PC-9 (cell line): Measurements from ENCODE around the gene EPHB4. TPM values are rescaled to one million over a fixed set of nuclear protein-coding genes. Genes with fewer than 3 reads are reported as not detected.

Source experiments
- BruUV-seq: library from RNA; stranded (reverse); fragments of 400-500 nt; replicated peaks from 2 replicates; lab custom pipeline; 2021; lab: Mats Ljungman, UMichigan
- CTCF ChIA-PET: fragments of 300-600 bp; sonication (Branson Sonifier 250); formaldehyde crosslinking; loops from one replicate; lab custom pipeline; 2022; ENCODE audit warnings: antibody characterized with exemption; lab: Charles Lee
- POLR2A ChIA-PET: fragments of 300-600 bp; sonication (Branson Sonifier 250); formaldehyde crosslinking; loops from one replicate; lab custom pipeline; 2022; ENCODE audit warnings: antibody characterized with exemption; ENCODE audit not compliant: unreplicated experiment; lab: Charles Lee
- DNase-seq, 2 experiments: peaks; one replicate each; pipeline versions ENCODE4 v3.0.0 to v3.0.0-alpha.2; 2015 to 2022; ENCODE audit warnings: mixed read lengths in 1 of 2
- H2AFZ ChIP-seq: fragments of 200-600 bp; sonication (generic); 2 replicates; pipeline ENCODE4 v1.8.1; 2017; ENCODE audit warnings: antibody characterized with exemption
- H3F3A ChIP-seq: fragments of 200-600 bp; sonication (generic); 2 replicates; pipeline ENCODE4 v1.8.1; 2017; ENCODE audit warnings: antibody characterized with exemption, mild to moderate bottlenecking, low read depth; ENCODE audit not compliant: insufficient read depth
- H3K27ac ChIP-seq: fragments of 200-600 bp; sonication (generic); 2 replicates; pipeline ENCODE4 v1.6.1; 2016; ENCODE audit warnings: mixed run types
- H3K27me3 ChIP-seq: fragments of 200-600 bp; sonication (generic); 2 replicates; pipeline ENCODE4 v1.6.1; 2016; ENCODE audit warnings: low read depth, mixed run types; ENCODE audit not compliant: insufficient read depth
- H3K36me3 ChIP-seq: fragments of 200-600 bp; sonication (generic); 2 replicates; pipeline ENCODE4 v1.6.1; 2016; ENCODE audit warnings: low read depth, mixed run types
- H3K4me1 ChIP-seq: fragments of 200-600 bp; sonication (generic); replicated peaks from 2 replicates; pipeline ENCODE4 v1.6.1; 2016; ENCODE audit warnings: mixed run types; ENCODE audit not compliant: insufficient read depth
- H3K4me2 ChIP-seq: fragments of 200-600 bp; sonication (generic); 2 replicates; pipeline ENCODE4 v1.6.1; 2017; ENCODE audit warnings: mixed run types
- H3K4me3 ChIP-seq: fragments of 200-600 bp; sonication (generic); 2 replicates; pipeline ENCODE4 v1.6.1; 2016; ENCODE audit warnings: mixed run types
- H3K79me2 ChIP-seq: fragments of 200-600 bp; sonication (generic); 2 replicates; pipeline ENCODE4 v1.6.1; 2017; ENCODE audit warnings: low read depth, mixed run types
- H3K9me2 ChIP-seq: fragments of 200-600 bp; sonication (generic); 2 replicates; pipeline ENCODE4 v1.8.1; 2017; ENCODE audit warnings: mild to moderate bottlenecking; ENCODE audit not compliant: insufficient read depth
- H3K9me3 ChIP-seq: fragments of 200-600 bp; sonication (generic); 2 replicates; pipeline ENCODE4 v1.8.1; 2016; ENCODE audit warnings: low read depth; ENCODE audit not compliant: insufficient read depth
- H4K20me1 ChIP-seq: fragments of 200-600 bp; sonication (generic); 2 replicates; pipeline ENCODE4 v1.8.1; 2017; ENCODE audit not compliant: insufficient read depth
- EZH2 ChIP-seq: fragments of 200-600 bp; sonication (generic); IDR thresholded peaks from 2 replicates; pipeline ENCODE4 v1.8.0; 2017; ENCODE audit warnings: antibody characterized with exemption, low read depth
- intact Hi-C: fragments of 100-400 bp; cut with micrococcal nuclease; formaldehyde crosslinking; loops from one replicate; pipeline ENCODE4 v1.10.0; 2022; ENCODE audit not compliant: unreplicated experiment
- total RNA-seq: library from RNA; stranded (reverse); gene quantifications from 2 replicates; pipeline ENCODE4 v1.2.3, GENCODE V29; 2021
- TF ChIP-seq, protein P1 (sequence below): fragments of 200-600 bp; sonication (generic); conservative IDR thresholded peaks from 2 replicates; pipeline ENCODE4 v1.6.1; 2017; ENCODE audit warnings: mixed run types, antibody characterized with exemption, mild to moderate bottlenecking, moderate library complexity

EPHB4 gene
- total RNA-seq, 1 experiment from 2014 or later: 79.4 TPM

DNA sequence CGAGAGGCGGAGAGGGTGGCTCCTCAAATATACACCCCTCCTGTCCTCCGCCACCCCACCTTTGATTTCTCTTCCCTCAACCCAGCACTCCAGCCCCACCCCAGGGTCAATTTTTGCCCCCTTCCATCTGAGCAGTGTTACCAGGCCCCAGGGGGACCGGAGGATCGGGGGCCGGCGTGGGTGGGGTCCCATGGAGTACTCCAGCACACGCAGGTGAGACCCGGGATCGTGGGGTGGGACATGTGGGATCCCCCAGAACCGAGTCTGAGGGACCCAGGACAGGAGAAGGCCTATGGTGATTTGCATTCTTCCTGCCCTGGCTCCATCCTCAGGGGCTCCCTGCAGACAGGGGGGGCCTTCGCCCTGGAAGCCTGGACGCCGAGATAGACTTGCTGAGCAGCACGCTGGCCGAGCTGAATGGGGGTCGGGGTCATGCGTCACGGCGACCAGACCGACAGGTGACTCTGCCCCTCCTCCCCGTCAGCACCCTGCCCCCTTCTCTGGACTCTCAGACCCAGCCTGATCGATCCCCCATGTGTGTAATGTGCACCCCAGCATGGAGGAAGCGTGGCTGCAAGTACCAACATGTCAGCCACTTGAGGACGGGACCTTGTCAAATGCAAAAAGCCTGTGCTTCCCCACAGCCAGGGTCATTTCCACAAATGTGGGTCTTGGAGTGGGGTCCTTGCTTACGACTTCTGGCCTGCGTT is 40.6 kb upstream of the EPHB4 start:
- ChIA-PET POLR2A (no interaction called here), CTCF (no interaction called here)
- H3K4me1 ChIP-seq: peaks cover 18% of the 10 kb centered on the region
- no peaks in the 10 kb centered on the region for H4K20me1 ChIP-seq
- peaks cover 23% of the 10 kb centered on the region for H3K79me2 ChIP-seq
- no peaks in the 10 kb centered on the region for H3K27me3 ChIP-seq
- no peaks in the 10 kb centered on the region for H3K36me3 ChIP-seq
- TF ChIP-seq EZH2: no peak
- TF ChIP-seq, protein P1, sequence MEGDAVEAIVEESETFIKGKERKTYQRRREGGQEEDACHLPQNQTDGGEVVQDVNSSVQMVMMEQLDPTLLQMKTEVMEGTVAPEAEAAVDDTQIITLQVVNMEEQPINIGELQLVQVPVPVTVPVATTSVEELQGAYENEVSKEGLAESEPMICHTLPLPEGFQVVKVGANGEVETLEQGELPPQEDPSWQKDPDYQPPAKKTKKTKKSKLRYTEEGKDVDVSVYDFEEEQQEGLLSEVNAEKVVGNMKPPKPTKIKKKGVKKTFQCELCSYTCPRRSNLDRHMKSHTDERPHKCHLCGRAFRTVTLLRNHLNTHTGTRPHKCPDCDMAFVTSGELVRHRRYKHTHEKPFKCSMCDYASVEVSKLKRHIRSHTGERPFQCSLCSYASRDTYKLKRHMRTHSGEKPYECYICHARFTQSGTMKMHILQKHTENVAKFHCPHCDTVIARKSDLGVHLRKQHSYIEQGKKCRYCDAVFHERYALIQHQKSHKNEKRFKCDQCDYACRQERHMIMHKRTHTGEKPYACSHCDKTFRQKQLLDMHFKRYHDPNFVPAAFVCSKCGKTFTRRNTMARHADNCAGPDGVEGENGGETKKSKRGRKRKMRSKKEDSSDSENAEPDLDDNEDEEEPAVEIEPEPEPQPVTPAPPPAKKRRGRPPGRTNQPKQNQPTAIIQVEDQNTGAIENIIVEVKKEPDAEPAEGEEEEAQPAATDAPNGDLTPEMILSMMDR: no peak
- peak overlapping the region; percentile 68 for H3K27ac ChIP-seq
- peak overlapping the region; percentile 95 for H3K4me2 ChIP-seq
- intact Hi-C loops: loop anchor here (1.0 to 5.0 kb wide), 4 partner anchors 21 to 439 kb away; partner anchors contain the start of genes EPHB4, MEPCE, POP7 and UFSP1
- no TSS peak for BruUV-seq
- H3K9me3 ChIP-seq: no peaks in the 10 kb centered on the region
- no peak for DNase-seq
- no peaks in the 10 kb centered on the region for H3K9me2 ChIP-seq
- peak overlapping the region; percentile 99 for H3K4me3 ChIP-seq
- H2AFZ ChIP-seq: peak overlapping the region; percentile 97
- H3F3A ChIP-seq: peaks cover 30% of the 10 kb centered on the region

DNA sequence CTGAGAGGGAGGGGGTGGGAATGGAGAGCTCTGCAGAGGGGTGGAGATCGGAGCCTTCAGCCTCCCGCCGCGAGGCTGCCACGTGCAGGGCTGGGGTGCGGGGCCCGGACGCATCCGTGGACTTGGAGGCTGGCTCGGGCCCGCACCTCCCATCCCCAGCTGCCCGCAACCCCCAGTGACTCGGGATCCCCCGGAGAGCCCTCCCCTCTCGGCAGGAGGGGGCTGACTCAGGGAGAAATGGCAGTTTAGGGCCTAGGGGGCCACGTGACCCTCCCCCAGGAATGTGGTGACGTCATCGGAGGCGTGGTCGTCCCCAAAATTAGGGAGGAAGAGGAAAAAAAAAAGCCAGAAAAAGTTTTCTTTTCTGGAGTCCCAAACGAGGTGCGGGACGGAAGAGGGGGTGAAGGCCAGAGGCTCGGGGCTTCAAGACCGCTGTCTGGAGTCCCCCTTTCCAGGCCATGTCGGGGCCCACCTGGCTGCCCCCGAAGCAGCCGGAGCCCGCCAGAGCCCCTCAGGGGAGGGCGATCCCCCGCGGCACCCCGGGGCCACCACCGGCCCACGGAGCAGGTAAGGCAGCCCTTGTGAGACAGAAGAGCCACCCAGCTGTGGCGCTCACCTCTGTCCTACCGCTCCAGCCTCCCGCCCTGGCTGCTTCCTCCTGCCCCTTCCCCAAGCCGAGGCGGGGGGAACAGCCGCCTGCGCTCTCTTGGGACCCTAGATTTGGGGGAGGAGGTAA is 39.9 kb upstream of the EPHB4 start, which contains the start of gene TRIP6:
TRIP6 (plus strand) TSS at position 348 of the 736 bp plus-strand sequence; CDS start at position 459, 111 bp downstream.
- Histone ChIP-seq H4K20me1 (no peaks in the 10 kb centered on the region), H3K36me3 (no peaks in the 10 kb centered on the region), H3K4me2 (peak within 1 kb of the TSS; percentile 95), H3K9me2 (no peaks in the 10 kb centered on the region), H3K4me1 (peaks cover 18% of the 10 kb centered on the region), H3K27me3 (no peaks in the 10 kb centered on the region), H3K27ac (peak within 1 kb of the TSS; percentile 68), H3K79me2 (peaks cover 23% of the 10 kb centered on the region), H2AFZ (peak within 1 kb of the TSS; percentile 97), H3K9me3 (no peaks in the 10 kb centered on the region), H3K4me3 (peak within 1 kb of the TSS; percentile 99), H3F3A (peaks cover 23% of the 10 kb centered on the region)
- ChIA-PET CTCF (no interaction called here), POLR2A (interaction anchor here (0.6 kb wide), 1 partner anchor 438 kb away, joined by 3 read pairs; no protein-coding TSS in a partner anchor)
- intact Hi-C loops: loop anchor here (1.0 to 5.0 kb wide), 4 partner anchors 22 to 438 kb away; partner anchors contain the start of genes EPHB4, MEPCE, POP7 and UFSP1
- TF ChIP-seq, protein P1: no peak
- TF ChIP-seq EZH2: no peak
- BruUV-seq: TSS peak; percentile 56
- peak; percentile 80 to 92 for DNase-seq

DNA sequence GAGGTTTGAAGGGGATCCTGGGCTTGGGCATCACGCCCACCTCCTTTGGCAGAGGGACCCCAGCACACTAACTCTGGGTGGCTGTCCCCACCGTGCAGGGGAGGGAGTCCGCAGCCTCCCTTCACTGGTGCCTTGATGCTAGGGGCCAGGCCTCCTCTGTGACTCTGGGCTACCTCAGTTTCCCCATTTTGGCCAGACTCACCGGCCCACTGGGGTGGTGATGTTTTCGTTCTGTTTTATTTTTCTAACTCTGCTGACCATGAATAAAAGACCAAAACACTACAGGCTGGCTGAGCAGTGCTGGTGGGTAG is 39.4 kb upstream of the EPHB4 start:
- Histone ChIP-seq H3K36me3 (no peaks in the 10 kb centered on the region), H3K27ac (peak overlapping the region; percentile 68), H3K4me1 (peaks cover 18% of the 10 kb centered on the region), H3K4me3 (peak overlapping the region; percentile 99; the same call in 1 of the 2 replicates), H3K79me2 (peaks cover 23% of the 10 kb centered on the region), H3K27me3 (no peaks in the 10 kb centered on the region), H3F3A (peaks cover 23% of the 10 kb centered on the region), H3K4me2 (peak overlapping the region; percentile 95), H4K20me1 (no peaks in the 10 kb centered on the region), H2AFZ (peak overlapping the region; percentile 97), H3K9me3 (no peaks in the 10 kb centered on the region), H3K9me2 (no peaks in the 10 kb centered on the region)
- TF ChIP-seq EZH2: no peak
- TF ChIP-seq, protein P1: no peak
- no peak for DNase-seq
- TSS peak; percentile 54 for BruUV-seq
- intact Hi-C loops: loop anchor here (1.0 to 5.0 kb wide), 4 partner anchors 23 to 438 kb away; partner anchors contain the start of genes EPHB4, MEPCE, POP7 and UFSP1
- ChIA-PET CTCF (no interaction called here), POLR2A (interaction anchor here (0.6 kb wide), 1 partner anchor 437 kb away, joined by 3 read pairs; no protein-coding TSS in a partner anchor)
